NB4 (cell line): ENCODE results near the gene CYSRT1.

Source experiments
- DNase-seq: peaks from one replicate; pipeline ENCODE4 v3.0.0; 2010; ENCODE audit warnings: low read depth
- H3K4me3 ChIP-seq: one replicate; pipeline ENCODE4 v1.5.1; 2011; ENCODE audit warnings: mild to moderate bottlenecking, low read depth, low read length, moderate library complexity
- CTCF ChIP-seq: IDR thresholded peaks from one replicate; pipeline ENCODE4 v1.5.1; 2012; ENCODE audit warnings: low read depth, low read length
- MAX ChIP-seq: IDR thresholded peaks from 2 replicates; pipeline ENCODE4 v1.6.1; 2011; ENCODE audit warnings: low read depth, low read length
- MYC ChIP-seq: IDR thresholded peaks from 2 replicates; pipeline ENCODE4 v1.6.1; 2011; ENCODE audit warnings: low read depth, low read length
- POLR2A ChIP-seq: IDR thresholded peaks from 2 replicates; pipeline ENCODE4 v1.6.1; 2011; ENCODE audit warnings: mild to moderate bottlenecking; ENCODE audit not compliant: insufficient read length; ENCODE audit errors: extremely low read depth

The CYSRT1 gene

GRCh38 chr9:137213160-137214060 lies 11.6 kb upstream of the CYSRT1 start:
- TF ChIP-seq POLR2A (no peak), CTCF (no peak), MAX (no peak), MYC (no peak)
- DNase-seq = no peak
- no peak overlapping the region for H3K4me3 ChIP-seq

- DNase-seq = no peak
- no peak overlapping the region for H3K4me3 ChIP-seq
- no peak for TF ChIP-seq POLR2A
- TF ChIP-seq MYC = no peak
- no peak for TF ChIP-seq MAX
- no peak for TF ChIP-seq CTCF
Measured at GRCh38 chr9:137214620-137215019, 10.4 kb upstream of the CYSRT1 start.

GRCh38 chr9:137215196-137215986 lies 9.6 kb upstream of the CYSRT1 start:
- DNase-seq = no peak
- TF ChIP-seq CTCF (no peak), MYC (no peak), POLR2A (no peak), MAX (no peak)
- no peak overlapping the region for H3K4me3 ChIP-seq

- no peak for DNase-seq
- H3K4me3 ChIP-seq = no peak overlapping the region
- TF ChIP-seq MAX (no peak), MYC (no peak), POLR2A (no peak), CTCF (no peak)
Measured at GRCh38 chr9:137216188-137216965, 8.6 kb upstream of the CYSRT1 start.
